CMK (cell line): ENCODE results near the gene DHX58.
"Not testable (repeated sequence)": the region's sequence is repeated elsewhere in the genome, so short reads cannot be mapped to it uniquely, and the experiment has no call there.

Experiments
- DNase-seq: peaks from one replicate; pipeline ENCODE4 v3.0.0-alpha.2; 2010; ENCODE audit warnings: low read depth

Gene DHX58

DNA sequence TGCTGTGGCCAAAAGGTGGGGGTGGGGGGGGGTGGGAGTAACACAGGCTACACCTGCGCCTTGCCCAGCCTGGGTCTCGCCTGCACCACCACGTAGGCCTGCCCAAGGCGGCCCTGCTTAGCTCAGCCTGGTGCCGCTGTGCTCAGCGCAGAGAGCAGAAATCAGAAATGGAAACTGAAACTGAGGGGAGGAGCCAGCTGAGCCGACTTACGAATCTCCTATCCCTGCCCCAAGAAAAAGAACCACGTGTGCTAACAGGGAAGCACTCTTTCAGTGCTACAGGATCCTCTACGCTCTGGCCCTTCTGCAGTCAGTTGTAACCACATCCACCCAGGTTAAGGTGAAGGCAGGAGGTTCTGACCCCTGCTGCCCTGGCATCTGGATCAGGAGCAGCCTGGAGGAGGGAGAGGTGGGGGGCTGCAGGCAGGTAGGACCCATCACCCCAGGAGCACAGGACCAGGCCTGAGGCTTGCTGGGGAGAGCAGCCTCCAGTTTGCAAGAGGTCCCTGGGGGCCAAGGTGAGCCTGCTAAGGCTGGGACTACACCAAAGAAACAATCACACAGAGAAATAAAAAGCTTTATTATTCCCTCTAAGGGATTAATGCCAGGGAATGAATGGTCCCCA, at the start of gene DHX58:
DHX58 (minus strand) TSS at position 163 of the 625 bp plus-strand sequence. CDS start 822 bp downstream, outside the sequence.
- peak; percentile 60 for DNase-seq

DNA sequence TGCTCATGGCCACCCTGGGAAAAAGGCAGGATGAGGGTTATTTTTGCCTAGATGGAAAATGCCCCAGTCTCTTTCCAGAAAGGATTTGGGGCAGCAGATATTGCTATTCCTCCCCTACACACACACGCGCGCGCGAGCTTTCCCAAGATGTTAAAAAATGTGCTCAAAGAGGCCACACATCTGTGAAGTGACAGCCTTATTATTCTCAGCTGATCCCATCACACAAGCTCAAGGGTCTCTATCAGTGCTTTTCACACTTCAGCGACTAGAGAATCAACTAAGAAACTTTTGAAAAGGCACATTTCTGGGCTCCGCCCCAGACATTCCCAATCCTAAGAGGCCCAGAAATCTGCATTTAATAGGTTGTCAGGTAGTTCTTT, 48.0 kb upstream of the DHX58 start:
- DNase-seq = no peak

DNA sequence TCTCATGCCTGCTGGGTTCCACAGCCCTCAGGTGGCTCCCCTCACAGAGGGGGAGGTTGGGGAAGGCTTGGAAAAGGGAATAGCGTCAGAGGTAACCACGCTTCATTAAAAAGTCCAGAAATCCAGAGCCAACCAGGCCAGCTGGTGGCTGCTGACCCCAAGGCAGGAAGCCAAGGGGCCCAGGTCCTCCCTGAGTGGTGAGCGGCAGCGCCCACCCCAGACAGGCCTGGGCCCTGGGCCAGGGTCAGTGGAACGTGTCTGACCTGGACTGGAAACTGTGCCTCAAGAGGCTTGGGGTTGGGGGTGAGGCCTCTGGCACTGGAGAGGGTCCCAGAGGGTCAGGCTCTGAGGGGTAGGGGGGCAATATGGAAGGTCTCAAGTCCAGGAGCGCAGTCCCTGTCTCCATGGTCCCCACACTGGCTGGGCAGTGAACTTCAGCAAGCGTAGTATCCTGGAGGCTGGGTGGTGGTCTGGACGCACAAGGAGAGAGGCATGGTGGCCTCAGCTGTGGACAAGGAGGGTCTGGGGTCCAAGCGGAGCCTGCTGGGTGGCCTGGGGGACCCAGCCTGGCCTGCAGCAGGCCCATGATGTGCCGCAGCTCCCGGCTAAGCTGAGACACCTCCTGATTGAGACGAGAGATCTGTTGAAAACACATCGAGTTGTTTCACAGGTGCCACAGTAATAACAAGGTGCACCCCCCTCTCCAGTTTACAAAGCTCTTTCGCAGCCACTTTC, 47.4 kb upstream of the DHX58 start:
- DNase-seq = no peak

DNA sequence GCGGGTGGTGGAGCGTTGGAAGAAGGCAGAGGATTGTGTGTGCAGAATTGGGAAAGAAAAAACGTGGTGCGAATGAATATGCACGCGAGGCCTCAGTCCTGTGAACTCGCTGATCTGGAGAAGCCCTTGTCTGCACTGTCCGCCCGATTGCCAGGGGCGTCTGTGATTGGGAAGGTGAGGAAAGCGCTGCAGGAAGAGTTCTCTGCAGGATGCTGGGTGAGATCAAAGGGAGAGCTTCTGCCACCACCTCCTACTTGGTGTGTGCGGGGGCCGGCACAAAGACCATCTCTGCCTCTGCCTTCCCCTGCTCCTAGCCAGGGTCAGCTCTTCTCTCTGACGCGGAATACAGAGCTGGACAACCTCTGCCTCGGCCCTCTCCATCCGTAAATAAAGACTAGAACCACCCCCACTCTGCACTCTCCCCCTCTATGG, 43.1 kb upstream of the DHX58 start:
- no peak for DNase-seq

DNA sequence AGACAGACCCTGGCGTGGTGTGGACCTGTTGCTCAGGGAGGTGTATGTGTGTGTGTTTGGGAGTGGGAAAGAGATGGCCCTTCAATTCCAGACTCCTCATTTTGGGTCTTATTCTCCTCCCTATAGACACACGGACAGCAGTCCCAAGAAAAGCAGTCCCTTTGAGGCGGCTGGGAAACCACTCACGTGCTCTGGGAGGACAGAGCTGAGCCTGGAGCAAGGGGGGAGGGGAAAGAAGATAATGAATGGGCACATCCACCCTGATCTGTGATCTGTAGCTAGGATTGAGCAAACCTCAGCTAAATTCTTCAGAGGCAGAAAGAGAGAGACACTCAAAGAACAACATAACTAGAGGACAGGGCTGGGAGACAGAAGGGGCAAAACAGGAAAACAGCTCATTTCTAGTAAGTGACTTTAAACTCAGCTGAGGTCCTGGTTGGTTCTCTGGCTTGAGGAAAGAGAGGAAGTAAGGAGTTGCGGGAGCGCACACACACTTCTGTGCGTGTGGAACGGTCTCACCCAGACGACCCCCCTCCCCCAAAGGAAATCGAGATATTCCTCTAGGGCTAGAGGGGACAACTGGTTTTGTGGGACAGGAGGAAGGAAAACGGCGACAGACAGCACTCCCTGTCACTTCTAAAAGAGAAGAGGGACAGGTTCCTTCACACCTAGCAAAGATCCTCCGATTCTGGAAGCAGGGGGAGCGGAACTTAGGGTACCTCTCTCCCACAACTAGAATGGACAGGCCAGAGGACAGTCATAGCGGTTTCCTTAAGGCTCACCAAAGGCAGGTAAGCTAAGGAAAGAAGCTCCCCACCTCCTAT, 41.6 kb upstream of the DHX58 start:
- DNase-seq = no peak

DNA sequence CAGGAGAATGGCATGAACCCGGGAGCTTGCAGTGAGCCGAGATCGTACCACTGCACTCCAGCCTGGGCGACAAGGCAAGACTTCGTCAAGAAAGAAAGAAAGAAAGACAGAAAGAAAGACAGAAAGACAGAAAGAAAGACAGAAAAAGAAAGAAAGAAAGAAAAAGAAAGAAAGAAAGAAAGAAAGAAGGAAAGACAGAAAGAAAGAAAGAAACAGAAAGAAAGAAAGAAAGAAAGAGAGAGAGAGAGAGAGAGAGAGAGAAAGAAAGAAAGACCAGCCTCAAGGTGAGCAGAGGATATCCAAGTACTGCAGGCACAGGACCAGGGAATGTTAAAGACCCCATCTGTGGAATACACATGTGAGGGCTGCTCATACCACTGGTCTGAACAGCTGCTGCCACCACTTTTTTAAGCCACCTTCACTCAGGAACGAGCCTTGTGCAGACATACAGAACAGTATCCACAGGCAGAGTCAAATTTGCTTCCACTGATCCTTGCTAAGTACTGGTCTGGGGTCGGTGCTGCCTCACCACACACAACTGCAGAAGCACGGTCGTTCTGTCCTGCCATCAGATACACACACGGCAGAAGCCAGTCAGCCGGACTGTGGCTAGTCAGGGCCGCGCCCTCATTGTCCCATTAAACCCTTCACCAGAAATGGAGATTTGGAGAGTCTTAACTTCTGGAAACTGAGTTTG, 34.5 kb upstream of the DHX58 start:
- no peak for DNase-seq

DNA sequence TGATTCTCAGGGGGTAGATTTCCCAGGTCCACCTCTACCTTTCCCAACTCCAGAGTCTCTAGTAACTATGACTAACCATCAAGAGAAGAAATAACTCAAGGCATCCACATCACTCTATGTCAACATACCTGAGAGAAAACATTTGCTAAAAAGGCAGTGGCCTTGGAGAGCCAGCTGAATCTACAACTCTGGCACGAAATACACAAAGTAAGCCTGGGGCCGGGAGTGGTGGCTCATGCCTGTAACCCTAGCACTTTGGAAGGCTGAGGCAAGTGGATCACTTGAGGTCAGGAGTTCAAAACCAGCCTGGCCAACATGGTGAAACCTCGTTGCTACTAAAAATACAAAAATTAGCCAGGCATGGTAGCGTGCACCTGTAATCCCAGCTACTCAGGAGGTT, 30.6 kb upstream of the DHX58 start:
- DNase-seq = not testable (repeated sequence)

DNA sequence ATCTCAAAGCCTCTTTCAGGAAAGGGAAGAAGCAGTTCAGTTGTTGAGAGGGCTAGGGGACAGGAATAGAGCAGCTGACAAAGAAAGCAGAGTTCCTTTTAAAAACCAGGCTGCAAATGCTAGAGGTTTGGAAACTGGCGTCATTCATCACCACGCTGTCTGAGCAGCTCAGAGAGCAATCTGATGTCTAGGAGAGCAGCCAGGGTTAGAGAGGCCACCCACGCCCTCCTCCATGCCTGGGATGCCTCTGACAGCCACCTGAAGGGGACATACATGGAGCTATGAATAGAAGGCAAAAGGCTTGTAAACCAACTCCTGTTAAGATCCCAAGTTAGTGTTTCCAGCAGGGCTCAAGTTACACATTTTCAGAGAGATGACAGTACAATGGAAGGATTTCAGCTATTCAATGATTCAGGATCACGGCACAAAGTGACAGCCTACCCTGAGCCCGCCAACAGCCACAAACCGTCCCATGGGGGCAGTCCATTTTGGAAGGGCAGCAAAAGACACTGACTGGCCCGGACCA, 29.9 kb upstream of the DHX58 start:
- DNase-seq = no peak

DNA sequence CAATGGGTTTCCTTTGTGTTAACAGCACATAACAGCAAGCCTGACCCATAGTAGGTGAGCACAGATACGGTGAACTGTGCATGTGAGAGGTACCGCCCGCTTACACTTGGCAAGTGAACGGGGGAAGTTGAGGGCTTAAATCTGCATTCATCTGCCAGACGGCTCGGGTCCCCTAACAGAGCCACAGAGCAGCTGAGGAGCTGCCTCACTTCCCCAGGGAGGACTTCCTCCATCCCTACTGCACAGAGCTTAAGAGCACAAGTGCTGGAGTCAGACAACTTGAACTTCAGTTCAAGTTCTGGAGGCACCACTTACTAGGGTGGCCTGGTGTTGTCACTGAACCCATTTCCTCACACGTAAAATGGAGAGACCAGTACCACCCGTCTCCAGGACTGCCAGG, 28.9 kb upstream of the DHX58 start:
- no peak for DNase-seq

DNA sequence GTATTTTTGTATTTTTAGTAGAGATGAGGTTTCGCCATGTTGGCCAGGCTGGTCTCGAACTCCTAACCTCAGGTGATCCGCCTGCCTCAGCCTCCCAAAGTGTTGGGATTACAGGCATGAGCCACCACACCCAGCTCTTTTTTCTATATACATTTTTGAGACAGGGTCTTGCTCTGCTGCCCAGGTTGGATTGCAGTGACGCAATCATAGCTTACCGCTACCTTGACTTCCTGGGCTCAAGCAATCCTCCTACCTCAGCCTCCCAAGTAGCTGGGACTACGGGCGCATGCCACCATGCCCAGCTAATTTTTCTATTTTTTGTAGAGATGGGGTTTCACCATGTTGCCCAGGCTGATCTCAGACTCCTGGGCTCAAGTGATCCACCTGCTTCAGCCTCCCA, 28.2 kb upstream of the DHX58 start:
- not testable (repeated sequence) for DNase-seq

DNA sequence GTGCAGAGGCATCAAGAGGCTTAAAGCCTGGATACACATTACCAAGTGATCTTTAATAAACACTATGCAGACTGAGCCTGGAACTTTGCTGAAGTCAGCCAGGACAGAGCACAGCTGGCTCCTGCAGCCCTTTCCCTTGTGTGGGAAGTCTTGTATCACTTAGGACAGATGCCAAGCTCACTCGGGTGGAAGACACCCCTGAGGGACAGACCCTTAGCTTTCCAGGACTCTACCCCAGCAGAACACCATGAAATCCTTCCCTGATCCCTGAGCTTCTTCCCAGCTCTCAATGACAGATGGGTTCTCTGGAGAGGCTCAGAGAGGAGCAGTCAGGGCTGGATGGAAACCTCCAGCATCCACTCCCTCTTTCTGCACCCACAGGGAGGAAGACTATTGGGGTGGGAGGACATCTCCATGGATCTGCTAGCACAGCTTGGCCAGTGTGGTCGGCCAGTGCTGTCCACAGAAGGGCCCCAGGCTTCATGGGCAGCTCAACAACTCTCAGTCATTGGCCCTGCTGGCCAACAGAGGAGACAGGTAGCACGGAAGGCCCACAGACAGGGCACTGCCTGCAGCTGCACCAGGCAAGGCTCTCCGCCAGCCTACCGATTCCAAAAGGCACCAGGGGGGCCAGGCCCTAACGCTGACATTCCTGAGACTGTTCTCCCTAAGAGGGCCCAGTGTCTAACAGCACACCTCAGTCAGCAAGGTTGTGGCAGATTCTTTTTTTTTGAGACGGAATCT, 26.4 kb upstream of the DHX58 start:
- DNase-seq = no peak

DNA sequence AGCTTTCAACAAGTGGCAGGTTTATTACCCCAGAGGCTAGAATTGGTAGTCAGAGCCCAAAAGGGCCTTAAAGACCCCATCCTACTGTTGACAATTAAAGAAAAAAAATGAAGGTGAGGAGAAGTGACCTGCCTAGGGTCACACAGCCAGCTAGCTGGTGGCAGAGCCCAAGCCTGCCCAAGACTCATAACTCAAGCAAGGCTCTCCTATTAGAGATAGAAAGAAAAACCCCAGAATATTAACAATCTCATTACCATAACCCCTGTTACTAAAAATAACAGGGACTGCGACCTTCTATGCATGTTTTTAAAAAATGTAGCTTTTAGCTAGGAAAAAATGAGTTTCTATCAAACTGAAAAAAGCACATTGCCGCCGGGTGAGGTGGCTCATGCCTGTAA, 24.1 kb upstream of the DHX58 start:
- no peak for DNase-seq

DNA sequence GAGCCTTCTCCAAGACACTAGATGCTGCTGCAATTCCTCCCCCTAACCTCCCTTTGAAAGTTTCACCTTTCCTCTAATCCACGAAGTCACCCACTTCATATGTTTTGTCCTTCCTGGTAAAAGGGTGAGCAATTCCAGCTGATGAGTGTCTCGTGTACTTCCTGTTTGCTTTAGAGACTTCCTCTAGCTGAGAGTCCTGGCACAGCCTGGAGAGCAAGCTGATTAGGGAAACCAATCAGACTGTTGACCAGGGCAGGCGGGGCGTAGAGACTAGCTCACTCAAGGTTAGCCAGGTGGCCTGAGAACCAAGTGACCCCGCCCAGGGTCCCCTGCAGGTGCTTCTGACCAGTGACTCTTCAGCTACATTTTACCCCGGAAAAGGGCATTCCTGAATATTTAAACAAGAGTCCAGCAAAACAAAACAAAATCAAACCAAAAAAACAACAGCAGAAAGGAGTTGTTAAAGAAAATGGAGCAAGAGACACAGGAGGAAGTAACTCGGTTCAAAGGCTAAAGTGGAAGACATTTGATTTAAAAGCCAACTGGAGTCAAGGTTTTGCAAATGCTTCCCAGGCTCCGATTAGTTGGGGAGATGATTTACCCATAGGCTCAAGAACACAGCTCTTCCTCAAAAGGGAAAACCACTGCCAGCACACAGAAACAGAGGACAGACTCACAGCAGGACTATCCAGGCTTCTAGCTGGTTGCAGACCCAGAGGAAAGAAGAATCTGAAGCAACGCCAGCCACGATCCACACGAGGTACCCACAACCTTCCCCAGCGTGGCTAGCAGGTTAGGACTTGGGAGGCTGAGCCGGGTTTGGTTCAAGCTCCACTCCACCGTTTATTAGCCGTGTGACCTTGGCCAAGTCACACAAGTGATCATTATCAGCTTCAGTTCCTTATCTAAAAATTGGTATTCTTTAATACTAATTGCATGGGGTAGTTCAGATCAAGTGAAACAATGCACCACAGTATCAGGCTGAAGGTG, 23.4 kb upstream of the DHX58 start:
- no peak for DNase-seq

DNA sequence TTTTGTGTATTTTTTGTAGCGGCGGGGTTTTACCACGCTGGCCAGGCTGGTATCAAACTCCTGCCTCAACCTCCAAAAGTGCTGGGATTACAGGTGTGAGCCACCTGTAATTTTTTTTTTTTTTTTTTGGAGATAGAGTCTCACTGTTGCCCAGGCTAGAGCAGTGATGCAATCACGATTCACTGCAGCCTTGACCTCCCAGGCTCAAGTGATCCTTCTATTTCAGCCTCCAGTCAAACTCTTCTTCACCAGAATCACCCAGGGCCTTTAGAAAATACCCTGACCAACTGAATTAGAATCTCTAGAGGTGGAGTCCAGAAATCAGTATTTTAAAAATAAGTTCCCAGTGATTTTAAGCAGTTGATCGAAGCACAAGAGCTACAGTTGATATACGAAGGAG, 22.6 kb upstream of the DHX58 start:
- DNase-seq = no peak

DNA sequence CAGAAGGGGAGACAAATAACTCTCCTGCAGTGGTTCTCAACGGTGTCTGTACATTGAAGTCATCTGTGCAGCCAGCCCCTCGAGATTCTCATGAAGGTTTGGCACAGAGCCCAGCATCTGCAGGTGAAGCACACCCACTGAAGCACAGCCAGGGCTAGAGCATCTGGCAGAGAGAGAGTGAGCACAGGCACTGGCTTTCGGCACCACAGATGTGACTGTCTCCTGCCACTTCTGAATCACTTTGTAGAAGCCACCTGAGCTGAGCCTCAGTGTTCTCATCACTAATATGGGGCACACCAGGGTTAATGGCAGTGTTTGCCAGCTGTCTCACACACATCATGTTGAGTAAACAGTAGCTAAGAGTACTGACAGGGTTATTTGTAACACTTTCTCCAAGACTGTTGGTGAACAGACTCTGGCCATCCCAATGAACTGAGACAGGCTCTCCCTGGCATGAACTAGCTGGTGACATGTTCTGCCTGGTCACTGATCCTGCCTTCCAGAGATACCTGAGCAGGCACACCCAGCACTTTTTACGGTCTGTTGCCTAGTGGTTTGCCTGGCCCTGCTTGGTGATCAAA, 21.0 kb upstream of the DHX58 start:
- DNase-seq = no peak

DNA sequence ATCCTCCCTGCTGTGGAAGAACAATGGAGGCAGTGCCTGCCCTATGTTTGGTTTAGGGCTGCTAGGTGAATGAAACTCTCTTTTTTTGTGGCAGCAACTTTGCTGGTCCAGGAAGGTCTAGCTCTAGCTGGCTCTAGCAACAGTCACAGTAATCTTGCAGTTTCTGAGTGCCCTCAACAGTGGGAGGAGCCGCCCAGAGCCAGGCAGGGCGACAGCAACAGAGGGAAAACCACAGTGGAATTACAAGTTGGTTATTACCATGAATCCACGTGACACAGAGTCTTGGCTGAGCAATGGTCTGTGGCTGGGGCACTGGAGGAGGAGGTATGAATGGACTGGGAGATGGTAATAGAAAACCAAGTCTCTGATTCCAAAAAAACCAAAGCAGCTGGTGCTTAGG, 20.4 kb upstream of the DHX58 start:
- no peak for DNase-seq

DNA sequence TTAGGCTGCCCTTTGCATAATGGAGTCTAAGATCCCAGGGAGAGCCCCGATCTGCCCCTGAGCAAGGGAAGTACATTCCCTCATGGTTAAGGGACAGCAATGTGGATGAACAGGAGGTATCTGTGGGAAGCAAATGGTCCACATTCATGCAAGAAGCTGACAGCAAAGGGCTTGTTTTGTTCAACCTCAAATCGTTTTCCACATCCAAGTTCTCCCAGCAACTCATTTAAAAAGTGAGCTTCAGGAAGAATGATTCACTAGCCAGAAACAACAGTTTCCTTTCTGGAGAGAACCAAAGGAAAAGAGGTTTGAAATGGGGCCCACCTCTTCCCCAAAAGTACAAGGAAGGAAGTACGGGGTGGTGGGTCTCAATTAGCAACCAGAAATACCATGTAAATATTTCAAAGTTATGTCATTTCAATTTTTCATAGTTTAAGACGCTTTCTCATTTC, 19.5 kb upstream of the DHX58 start:
- no peak for DNase-seq

DNA sequence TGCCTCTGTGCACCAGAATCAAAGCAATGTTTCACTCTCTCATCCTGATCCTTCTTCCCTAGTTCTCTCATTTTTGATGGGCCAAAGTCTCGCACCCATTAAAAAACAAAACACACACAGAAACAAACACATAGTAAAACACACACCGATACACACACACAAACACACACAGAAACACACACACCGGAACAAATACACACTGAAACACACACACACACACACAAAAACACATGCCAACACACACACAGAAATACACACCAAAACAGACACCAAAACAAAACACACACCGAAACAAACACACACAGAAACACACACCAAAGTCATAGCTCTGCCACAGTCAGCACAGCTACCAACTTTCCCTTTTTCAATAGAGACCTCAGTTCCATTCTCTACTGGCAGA, 18.7 kb upstream of the DHX58 start:
- DNase-seq = no peak

DNA sequence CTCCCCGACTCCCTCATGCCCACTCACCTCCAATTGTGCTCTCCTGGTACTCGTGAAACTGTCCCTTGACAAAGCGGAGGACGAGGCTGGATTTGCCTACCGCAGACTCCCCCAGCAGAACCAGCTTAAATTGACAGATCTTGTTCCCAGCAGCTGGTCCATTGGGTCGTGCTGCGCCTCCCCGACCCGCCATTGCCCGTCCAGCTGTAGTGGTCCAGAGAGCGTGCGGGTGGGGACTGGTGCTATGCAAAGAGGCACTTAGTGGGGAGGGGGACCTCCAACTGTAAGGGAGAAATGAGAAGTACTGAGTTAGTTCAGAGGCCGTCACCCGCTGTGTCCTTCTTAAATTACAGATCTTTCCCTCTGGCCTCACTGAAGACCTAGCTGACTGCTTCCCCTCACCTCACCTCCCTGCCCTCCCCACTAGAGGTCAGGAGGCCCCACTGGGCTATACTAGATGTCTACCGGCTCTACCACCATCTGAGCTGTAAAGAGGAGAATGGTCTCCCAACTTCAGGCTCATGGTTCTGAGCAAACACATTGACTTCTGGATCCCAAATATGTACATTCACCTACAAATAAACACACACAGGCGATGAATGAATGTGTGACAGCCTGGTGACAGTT, 17.9 kb upstream of the DHX58 start:
- DNase-seq = no peak
